ENCODE measurements around the gene CD22.

CD22 gene

DNA sequence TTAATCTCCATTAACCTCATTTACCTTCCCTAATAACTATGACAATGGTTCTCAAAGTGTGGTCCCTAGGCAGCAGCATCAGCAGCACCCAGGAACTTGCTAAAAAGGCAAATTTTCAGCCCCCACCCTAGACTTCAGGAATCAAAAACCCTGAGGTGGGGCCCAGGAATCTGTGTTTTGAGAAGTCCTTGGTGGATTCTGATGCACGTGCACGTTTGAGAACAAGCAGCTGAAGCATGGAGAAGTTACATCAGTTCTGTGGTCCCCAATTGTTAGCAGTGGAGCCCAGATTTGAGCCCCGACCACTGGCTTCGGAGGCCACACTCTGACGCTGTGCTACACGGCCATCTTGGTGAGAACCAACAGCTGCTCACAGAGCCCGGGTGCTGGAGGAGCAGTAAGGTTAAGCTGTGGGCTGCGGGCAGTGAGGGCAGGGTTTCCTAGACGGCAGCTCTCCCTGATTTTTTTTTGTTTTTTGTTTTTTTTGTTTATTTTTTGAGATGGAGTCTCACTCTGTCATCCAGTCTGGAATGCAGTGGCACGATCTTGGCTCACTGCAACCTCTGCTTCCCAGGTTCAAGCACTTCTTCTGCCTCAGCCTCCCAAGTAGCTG, 14.0 kb upstream of the CD22 start:
- no peaks in the 10 kb centered on the region for H3K27me3 Mint-ChIP-seq
- H3K4me1 Mint-ChIP-seq = peaks cover 48 to 83% of the 10 kb centered on the region in 2 donors
- ATAC-seq (replicated peaks) = no peak
- H3K9me3 Mint-ChIP-seq = no peaks in the 10 kb centered on the region
- peak overlapping the region; percentile 47 for H3K27ac Mint-ChIP-seq
- no peak for DNase-seq
- no peak overlapping the region for H3K4me3 Mint-ChIP-seq
- no peaks in the 10 kb centered on the region for H3K36me3 Mint-ChIP-seq

GRCh38 chr19:35315883-35316282, 13.1 kb upstream of the CD22 start:
- no peak overlapping the region for H3K4me3 Mint-ChIP-seq

DNA sequence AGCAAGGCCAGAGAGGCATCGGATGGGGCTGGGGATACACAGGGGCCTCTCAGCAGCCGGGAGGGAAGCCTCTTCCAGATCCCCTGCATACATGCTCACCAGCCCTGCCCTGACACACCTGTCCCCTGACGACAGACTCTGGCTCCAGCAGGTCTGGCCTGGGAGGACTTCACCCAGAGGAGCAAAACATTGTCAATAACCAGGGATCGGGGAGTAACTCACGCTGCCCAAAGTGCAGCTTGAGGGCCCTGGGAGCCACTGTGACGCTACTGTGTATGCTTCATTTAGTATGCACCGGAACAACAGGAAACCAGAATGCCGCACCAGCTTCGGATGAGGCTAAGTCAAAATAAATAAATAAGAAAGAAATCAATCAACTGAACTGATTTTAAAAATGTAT, 12.4 kb upstream of the CD22 start:
- no peak overlapping the region for H3K27ac Mint-ChIP-seq
- DNase-seq (no peak), ATAC-seq (replicated peaks) (no peak)
- H3K9me3 Mint-ChIP-seq = no peaks in the 10 kb centered on the region
- H3K4me1 Mint-ChIP-seq = peaks cover 53 to 85% of the 10 kb centered on the region in 2 donors
- no peaks in the 10 kb centered on the region for H3K27me3 Mint-ChIP-seq
- no peak overlapping the region for H3K4me3 Mint-ChIP-seq
- H3K36me3 Mint-ChIP-seq = no peaks in the 10 kb centered on the region

More at GRCh38 chr19:35315883-35316282, 13.1 kb upstream of the CD22 start:
- DNase-seq = no peak
- no peaks in the 10 kb centered on the region for H3K27me3 Mint-ChIP-seq
- ATAC-seq (replicated peaks) = no peak
- no peaks in the 10 kb centered on the region for H3K36me3 Mint-ChIP-seq
- no peak overlapping the region for H3K27ac Mint-ChIP-seq
- peaks cover 51 to 85% of the 10 kb centered on the region in 2 donors for H3K4me1 Mint-ChIP-seq
- no peaks in the 10 kb centered on the region for H3K9me3 Mint-ChIP-seq

DNA sequence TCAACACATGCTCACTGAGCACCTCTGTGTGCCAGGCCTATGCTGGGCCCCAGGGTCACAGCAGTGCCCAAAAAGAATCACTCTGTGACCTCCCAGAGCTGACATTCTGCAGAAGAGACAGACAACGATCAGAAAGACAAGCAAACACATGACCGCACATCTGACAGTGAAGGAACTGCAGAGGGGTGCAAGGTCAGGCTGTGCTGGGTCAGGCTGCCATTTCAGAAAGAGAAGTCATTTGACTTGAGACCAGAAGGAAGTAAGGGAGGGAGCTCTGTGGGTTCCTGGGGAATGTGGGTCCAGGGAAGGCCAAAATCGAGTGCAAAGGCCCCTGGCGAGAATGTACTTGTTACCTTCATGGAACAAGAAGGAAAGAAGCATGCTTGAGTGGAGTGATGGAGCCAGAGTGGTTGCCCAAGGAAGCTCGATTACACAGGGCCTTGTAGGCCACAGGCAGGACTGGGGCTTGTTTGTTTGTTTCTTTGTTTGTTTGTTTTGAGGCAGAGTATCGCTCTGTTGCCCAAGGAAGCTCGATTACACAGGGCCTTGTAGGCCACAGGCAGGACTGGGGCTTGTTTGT, 11.4 kb upstream of the CD22 start:
- Mint-ChIP-seq H3K4me3 (no peak overlapping the region), H3K36me3 (no peaks in the 10 kb centered on the region), H3K9me3 (peaks cover 0 to 2% of the 10 kb centered on the region in 2 donors), H3K27ac (peak overlapping the region; percentile 65), H3K27me3 (no peaks in the 10 kb centered on the region), H3K4me1 (peaks cover 52 to 88% of the 10 kb centered on the region in 2 donors)
- ATAC-seq (replicated peaks) (no peak), DNase-seq (no peak)

GRCh38 chr19:35318679-35319448, 10.1 kb upstream of the CD22 start:
- Mint-ChIP-seq H3K4me3 (peak overlapping the region; percentile 40 to 56), H3K27me3 (no peaks in the 10 kb centered on the region), H3K4me1 (peaks cover 55 to 85% of the 10 kb centered on the region in 2 donors), H3K9me3 (peaks cover 0 to 2% of the 10 kb centered on the region in 2 donors), H3K36me3 (no peaks in the 10 kb centered on the region), H3K27ac (peak overlapping the region; percentile 95)
- DNase-seq = no peak
- ATAC-seq (replicated peaks) = peak; percentile 44 to 58

DNA sequence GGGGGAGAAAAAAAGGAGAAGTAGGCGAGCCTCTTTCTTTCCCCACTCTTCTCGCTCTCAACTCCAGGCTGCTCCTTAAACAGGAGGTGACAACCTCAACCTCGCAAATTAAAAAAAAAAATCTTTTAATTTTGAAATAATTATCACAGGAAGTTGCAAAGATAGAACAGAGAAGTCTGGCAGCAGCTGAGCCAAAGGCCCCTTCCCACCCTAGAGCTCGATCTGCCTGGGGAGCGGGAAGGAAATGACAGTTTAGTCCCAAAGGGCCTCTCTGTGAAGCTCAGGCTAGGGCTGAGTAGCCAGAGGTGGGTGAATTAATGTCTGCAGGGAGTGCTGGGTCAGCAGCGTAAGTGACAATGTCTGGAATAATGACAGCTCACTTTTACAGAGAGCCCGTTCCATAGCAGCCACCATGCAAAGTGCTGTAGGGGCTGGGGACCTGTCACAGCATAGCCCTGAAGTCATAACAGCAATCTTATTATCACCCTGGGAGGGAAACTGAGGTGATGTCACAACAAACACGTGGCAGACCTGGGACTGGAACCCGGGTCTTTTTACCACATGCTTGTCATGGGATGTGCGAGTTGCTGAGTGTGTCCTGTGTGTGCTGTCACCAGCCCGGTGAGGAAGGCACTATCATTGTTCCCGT, 8.8 kb upstream of the CD22 start:
- H3K27ac Mint-ChIP-seq = peak overlapping the region; percentile 83
- ATAC-seq (replicated peaks) (peak; percentile 54 to 55), DNase-seq (no peak)
- peak overlapping the region; percentile 26 to 65 for H3K4me3 Mint-ChIP-seq
- H3K27me3 Mint-ChIP-seq = no peaks in the 10 kb centered on the region
- peaks cover 59 to 87% of the 10 kb centered on the region in 2 donors for H3K4me1 Mint-ChIP-seq
- no peaks in the 10 kb centered on the region for H3K36me3 Mint-ChIP-seq
- peaks cover 0 to 2% of the 10 kb centered on the region in 2 donors for H3K9me3 Mint-ChIP-seq

- Mint-ChIP-seq H3K27ac (peak overlapping the region; percentile 83), H3K36me3 (no peaks in the 10 kb centered on the region), H3K27me3 (no peaks in the 10 kb centered on the region), H3K9me3 (peaks cover 0 to 2% of the 10 kb centered on the region in 2 donors), H3K4me1 (peaks cover 60 to 95% of the 10 kb centered on the region in 2 donors), H3K4me3 (no peak overlapping the region)
- ATAC-seq (replicated peaks) (no peak), DNase-seq (no peak)
These were observed 7.7 kb upstream of the CD22 start for GRCh38 chr19:35321291-35321690.

DNA sequence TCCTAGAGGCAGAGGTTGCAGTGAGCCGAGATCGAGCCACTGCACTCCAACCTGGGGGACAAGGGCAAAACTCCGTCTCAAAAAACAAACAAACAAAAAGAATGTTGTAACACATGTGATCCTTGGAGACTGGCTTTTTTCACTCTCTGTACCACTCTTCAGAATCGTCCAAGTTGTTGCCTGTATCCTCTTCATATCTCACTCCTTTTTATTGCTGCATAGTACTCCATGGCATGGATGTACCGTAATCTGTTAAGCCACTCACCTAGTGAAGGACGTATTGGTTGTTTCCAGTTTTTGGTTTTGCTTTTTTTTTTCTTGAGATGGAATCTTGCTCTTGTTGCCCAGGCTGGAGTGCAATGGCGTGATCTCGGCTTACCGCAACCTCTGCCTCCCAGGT, 7.0 kb upstream of the CD22 start:
- no peak overlapping the region for H3K4me3 Mint-ChIP-seq
- peak overlapping the region; percentile 65 for H3K27ac Mint-ChIP-seq
- ATAC-seq (replicated peaks) = no peak
- H3K27me3 Mint-ChIP-seq = no peaks in the 10 kb centered on the region
- H3K4me1 Mint-ChIP-seq = peaks cover 56 to 94% of the 10 kb centered on the region in 2 donors
- DNase-seq = no peak
- H3K9me3 Mint-ChIP-seq = peaks cover 0 to 2% of the 10 kb centered on the region in 2 donors
- no peaks in the 10 kb centered on the region for H3K36me3 Mint-ChIP-seq

DNA sequence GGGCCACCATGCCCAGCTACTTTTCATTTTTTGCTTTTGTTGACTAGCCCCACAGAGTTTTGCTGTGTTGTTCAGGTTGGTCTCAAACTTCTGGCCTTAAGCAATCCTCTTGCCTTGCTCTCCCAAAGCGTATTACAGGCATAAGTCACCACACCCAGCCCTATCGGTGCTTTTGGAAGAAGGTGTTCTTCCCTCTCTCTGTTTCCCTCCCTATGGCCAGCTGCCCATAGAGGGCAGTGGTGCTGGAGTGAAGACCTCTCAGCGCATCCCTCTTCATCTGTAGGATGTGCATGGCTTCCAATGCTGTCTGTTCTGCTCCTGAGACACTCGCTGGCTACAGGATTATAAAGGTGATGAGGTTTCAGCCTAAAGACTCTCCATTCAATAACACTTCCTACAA, 1.3 kb upstream of the CD22 start:
- Mint-ChIP-seq H3K4me3 (no peak overlapping the region), H3K36me3 (peaks cover 15 to 21% of the 10 kb centered on the region in 2 donors), H3K27ac (peak overlapping the region; percentile 94), H3K4me1 (peaks cover 48 to 87% of the 10 kb centered on the region in 2 donors), H3K9me3 (peaks cover 0 to 1% of the 10 kb centered on the region in 2 donors), H3K27me3 (no peaks in the 10 kb centered on the region)
- ATAC-seq (replicated peaks) = no peak
- no peak for DNase-seq

- no peaks in the 10 kb centered on the region for H3K27me3 Mint-ChIP-seq
- peaks cover 53 to 90% of the 10 kb centered on the region in 2 donors for H3K4me1 Mint-ChIP-seq
- peak overlapping the region; percentile 94 for H3K27ac Mint-ChIP-seq
- peaks cover 0 to 1% of the 10 kb centered on the region in 2 donors for H3K9me3 Mint-ChIP-seq
- H3K4me3 Mint-ChIP-seq = peak overlapping the region; percentile 85 to 89
- DNase-seq = no peak
- peak; percentile 27 to 29 for ATAC-seq (replicated peaks)
- peaks cover 26 to 38% of the 10 kb centered on the region in 2 donors for H3K36me3 Mint-ChIP-seq
These were observed 336 bp downstream of the CD22 start for GRCh38 chr19:35329323-35329722.

DNA sequence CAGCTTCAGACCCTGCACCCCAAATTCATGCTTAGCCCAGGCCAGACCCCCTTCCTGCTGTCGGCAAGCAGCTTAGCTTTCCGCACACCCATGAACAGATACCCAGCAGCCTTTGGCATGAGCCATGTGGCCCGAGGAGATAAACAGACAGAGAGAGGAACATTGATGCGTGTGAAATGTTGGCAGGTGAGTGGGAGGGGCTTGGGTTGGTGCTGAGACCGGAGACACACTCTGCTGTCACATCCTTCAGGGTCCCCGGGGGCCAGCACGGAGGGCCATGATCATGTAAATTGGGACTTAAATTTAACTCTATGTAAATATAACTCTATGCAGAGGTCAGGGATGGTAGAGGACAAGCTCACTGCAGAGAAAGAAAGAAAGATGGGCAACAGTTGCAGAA, 1.5 kb downstream of the CD22 start:
- peaks cover 33 to 49% of the 10 kb centered on the region in 2 donors for H3K36me3 Mint-ChIP-seq
- H3K27me3 Mint-ChIP-seq = no peaks in the 10 kb centered on the region
- peak overlapping the region; percentile 85 to 89 for H3K4me3 Mint-ChIP-seq
- peaks cover 1 to 4% of the 10 kb centered on the region in 2 donors for H3K9me3 Mint-ChIP-seq
- peak; percentile 83 for DNase-seq
- ATAC-seq (replicated peaks) = peak; percentile 75 to 87
- peaks cover 56 to 90% of the 10 kb centered on the region in 2 donors for H3K4me1 Mint-ChIP-seq
- H3K27ac Mint-ChIP-seq = peak overlapping the region; percentile 94

- no peak for DNase-seq
- H3K9me3 Mint-ChIP-seq = peaks cover 1 to 4% of the 10 kb centered on the region in 2 donors
- H3K27ac Mint-ChIP-seq = peak overlapping the region; percentile 94
- no peak for ATAC-seq (replicated peaks)
- peak overlapping the region; percentile 85 to 89 for H3K4me3 Mint-ChIP-seq
- peaks cover 44 to 61% of the 10 kb centered on the region in 2 donors for H3K36me3 Mint-ChIP-seq
- H3K4me1 Mint-ChIP-seq = peaks cover 64 to 90% of the 10 kb centered on the region in 2 donors
- H3K27me3 Mint-ChIP-seq = no peaks in the 10 kb centered on the region
These were observed 2.7 kb downstream of the CD22 start for GRCh38 chr19:35331551-35332214.

DNA sequence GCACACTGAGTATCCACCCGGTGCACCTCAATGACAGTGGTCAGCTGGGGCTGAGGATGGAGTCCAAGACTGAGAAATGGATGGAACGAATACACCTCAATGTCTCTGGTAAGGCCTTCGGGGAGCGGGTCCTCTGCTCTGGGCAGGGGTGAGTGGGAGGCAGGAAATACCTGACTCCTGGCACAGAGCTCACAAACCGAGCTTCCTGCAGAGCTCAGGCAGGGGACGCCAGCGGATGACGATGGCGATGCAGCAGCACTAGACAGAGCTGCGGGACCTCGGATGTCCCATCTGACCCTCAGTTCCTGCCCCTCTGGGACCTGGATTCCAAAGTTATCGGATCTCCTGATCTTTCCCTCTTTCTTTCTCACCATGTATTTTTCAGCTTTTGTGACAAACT, 3.8 kb downstream of the CD22 start:
- ATAC-seq (replicated peaks) = peak; percentile 20

More for the DNA sequence above, 3.8 kb downstream of the CD22 start:
- Mint-ChIP-seq H3K27ac (peak overlapping the region; percentile 86), H3K4me1 (peaks cover 68 to 91% of the 10 kb centered on the region in 2 donors), H3K36me3 (peaks cover 54 to 72% of the 10 kb centered on the region in 2 donors), H3K9me3 (peaks cover 1 to 4% of the 10 kb centered on the region in 2 donors), H3K27me3 (no peaks in the 10 kb centered on the region), H3K4me3 (peak overlapping the region; percentile 75 to 85)
- peak; percentile 20 for DNase-seq

All from stimulated activated naive B cell treated with anti-CD40 and anti-IgM and Interleukin-4, amounts not matched to agents 10 μg/mL and 1 μg/mL and 100 μg/mL, for 72 hours (primary cell).